Measurements from ENCODE around the gene BBX. TPM values are rescaled to one million over a fixed set of nuclear protein-coding genes. Genes with fewer than 3 reads are reported as not detected.

Gene BBX
- total RNA-seq, 1 donor from 2014 or later, result 156 TPM

DNA sequence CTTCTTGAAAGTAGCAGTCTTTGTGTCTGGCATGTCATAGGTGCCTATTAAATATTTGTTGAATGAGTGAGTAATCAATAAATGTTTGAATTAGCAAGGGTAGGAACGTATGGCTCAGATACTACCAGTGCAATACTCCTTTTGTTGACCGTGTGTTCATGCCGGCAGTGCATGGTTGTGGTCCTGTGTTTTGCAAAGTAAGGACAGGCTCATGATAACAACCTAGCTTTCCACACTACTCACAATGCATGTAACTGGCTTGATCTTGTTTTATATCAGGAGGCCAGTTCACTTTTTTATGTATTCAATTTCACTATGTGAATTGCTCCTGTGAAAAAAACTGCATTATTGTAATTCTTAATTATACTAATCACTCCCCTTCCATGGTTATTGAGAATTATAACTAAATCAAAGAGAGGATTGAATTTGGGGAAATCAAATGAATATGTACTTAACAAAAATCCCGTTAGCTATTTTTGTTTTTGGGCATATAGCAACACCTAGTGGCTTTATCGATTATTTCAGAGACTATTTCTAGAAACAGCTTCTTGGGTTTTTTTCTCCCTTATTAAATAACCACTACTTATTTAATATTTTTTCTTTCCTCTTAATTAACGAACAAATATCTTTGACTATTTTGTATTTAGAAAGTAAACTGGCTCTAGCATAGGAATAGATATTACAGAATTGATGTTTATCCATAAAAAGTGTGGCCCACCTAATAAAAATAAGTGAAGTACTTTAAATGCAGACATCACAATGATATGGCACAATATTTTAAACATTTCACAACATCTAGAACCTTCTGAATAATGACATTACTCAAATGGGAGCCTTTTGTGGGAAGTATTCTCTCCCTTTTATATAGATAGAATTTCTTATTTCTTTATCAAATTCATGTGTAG is 218.5 kb downstream of the BBX start:
- DNase-seq (ENCODE audit: low spot score), result peak; percentile 49

DNA sequence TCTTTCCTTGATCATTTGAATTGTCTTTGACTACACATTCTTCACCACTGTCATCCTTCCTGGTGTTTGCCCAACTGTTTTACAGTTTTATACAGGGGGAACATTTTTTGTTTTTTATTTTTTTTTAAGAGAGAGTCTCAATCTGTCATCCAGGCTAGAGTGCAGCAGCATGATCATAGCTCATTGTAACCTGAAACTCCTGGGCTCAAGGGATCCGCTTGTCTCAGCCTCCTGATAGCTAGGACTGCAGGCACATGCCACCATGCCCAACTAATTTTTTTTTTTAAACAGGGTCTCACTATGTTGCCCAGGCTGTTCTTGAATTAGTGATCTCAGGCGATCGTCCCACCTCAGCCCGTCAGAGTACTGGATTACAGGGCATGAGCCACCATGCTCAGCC is 222.6 kb downstream of the BBX start:
- no peak for DNase-seq (ENCODE audit: low spot score)

DNA sequence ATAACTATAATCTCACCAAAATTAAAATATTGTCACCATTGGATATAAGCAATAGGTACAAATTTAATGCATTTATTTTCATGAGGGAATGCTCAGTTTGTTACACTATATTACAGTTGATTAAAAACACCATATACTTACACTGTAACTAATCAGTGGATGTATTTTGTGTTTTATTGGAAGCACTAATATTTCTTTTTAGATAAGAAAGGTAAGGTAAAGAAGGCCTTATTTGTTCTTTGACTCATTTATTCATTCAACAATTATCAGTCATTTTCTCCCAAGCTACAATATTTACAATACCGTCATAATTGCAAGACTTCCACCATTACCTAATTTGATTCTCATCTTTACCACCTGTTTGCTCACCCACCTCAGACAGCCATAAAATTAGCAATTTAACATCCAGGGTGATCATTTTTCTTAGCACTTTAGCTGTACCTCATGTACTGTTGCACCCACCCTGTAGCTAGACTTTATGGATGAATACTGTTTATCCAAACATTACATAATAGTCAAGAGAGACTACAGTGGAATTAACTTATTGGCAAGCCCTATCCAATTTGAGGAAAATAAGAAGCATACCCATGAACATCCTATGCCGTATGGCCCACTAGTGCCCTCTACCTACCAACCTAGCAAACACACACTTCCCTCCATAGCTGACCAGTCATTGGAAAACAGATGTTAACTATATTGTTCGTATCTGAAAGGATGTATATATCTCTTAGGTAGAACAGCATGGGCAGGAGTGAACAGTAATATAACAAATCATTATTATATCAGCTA is 229.6 kb downstream of the BBX start:
- peak; percentile 14 for DNase-seq (ENCODE audit: low spot score)

DNA sequence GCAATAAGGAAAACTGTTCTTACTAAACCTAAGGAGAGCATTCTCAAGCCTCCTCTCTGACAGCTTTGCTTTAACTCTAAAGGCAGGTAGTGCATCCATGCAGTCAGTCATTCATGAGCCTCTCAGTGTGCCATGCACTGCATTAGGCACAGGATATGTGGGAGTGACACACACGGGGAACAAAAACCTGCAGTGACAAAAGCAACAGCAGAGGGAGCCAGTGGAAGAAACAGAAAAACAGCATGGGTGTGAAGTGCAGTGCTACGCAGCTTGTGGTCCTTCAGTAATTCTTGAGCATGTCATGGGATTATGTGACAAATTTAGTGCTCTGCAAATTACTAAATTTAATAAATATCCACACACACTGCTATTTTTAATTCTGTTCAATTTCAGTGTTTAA is 230.7 kb downstream of the BBX start:
- peak; percentile 40 for DNase-seq (ENCODE audit: low spot score)

DNA sequence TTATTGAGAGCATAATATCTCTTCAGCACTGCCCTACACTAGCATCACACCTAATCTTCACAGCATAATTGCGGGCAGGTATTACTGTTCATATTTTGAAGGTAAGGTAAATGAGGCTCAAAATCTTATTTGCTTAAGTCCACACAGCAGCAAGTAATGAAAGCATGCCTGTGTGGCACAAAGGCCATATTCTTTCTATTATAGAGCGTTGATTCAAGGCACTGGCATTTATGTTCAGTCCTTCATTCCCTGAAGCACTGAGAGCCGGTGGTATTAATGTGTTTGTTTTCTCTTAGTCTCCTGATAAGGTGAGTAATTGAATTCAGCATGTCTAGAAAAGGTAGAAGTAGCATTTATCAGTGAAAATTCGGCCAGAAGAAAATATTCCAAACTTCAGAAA is 231.2 kb downstream of the BBX start:
- no peak for DNase-seq (ENCODE audit: low spot score)

DNA sequence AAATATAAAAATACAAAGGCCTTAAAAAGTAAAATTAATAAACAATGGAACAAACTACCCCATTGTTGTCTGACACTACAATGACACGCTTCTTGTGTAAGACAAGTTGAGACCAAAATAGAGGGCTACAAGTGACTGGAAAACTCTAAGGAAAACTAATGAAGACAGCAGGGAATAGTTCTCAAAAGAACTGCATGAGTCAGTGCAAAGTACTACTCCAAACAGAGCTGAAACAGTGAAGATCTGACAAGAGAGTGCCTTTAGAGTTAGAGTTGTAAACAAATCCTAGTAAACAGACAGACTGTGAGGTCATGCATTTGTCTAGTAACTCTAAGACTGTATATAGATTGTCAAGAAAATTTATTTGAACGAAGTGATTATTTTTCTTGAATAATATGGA is 233.9 kb downstream of the BBX start:
- DNase-seq (ENCODE audit: low spot score), result no peak

DNA sequence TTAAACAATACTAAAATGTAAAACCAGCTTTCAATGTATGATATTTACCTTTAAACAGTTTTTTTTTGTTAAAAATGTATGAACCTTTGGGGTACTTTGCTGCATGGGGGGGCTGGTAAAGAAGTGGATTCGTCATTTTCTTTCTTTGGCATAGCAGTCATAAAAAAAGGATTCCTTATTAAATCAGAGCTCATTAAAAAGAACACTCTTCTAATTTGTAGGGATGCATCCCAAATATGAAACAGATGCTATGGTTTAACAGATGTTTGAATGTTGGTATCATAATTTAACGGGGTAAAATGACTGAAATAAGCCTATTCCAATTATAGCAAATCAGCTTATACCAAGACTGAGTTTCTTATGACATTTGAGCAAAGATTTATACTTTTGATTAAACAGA is 234.4 kb downstream of the BBX start:
- no peak for DNase-seq (ENCODE audit: low spot score)

DNA sequence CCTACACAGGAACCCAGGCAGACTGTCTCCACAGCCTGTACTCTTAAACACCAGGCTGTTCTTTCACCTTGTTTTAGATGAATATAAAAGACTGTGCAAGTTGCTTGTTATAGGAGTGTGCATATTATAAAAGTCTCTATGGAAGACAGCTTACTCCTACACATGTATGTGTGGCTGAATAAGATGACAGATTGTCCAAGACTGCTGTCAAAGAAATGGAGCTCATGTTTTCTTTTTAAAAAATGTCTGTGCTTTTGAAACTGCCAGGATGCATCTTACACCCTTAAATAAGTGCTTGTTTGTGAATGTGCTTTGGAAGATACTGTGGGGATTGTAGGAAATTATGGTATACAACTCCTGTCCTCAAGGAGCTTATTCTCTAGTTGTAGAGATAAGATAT is 237.4 kb downstream of the BBX start:
- DNase-seq (ENCODE audit: low spot score), result no peak

DNA sequence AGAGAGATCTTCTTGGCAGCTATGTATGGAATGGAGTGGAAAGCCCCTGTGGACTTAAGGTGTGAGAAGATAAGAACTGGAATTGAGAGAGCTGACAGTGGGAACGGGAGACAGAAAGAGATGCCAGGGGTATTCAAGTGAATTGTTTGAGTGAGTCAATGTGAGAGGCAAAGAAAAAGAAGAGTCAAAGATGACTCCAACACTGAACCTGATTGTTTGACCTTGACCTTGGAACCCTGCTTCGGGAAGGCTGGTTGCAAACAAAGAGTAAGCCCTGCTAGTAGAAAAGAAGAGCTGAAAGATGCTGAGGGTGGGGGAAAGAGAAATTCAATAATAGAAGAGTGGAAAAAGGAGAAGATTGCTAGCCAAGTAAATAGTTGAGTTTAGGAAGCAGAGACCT is 238.6 kb downstream of the BBX start:
- DNase-seq (ENCODE audit: low spot score), result no peak

DNA sequence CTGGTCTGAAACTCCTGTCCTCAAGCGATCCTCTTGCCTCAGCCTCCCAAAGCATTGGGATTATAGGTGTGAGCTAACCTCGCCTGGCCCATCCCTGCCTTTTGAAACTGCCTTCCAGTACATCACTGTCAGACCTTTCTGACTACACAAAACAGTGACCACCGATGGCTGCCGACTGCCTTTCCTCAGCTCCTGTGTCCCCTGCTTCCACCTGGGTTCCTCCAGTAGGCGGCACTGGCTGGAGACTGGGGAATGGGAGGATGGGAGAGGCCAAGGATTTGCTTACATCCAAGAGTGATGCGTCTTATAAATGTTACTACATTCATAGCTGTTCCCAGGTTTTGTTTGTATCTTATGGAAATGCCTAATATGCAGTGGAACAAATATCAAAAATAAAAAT is 242.8 kb downstream of the BBX start:
- no peak for DNase-seq (ENCODE audit: low spot score)

DNA sequence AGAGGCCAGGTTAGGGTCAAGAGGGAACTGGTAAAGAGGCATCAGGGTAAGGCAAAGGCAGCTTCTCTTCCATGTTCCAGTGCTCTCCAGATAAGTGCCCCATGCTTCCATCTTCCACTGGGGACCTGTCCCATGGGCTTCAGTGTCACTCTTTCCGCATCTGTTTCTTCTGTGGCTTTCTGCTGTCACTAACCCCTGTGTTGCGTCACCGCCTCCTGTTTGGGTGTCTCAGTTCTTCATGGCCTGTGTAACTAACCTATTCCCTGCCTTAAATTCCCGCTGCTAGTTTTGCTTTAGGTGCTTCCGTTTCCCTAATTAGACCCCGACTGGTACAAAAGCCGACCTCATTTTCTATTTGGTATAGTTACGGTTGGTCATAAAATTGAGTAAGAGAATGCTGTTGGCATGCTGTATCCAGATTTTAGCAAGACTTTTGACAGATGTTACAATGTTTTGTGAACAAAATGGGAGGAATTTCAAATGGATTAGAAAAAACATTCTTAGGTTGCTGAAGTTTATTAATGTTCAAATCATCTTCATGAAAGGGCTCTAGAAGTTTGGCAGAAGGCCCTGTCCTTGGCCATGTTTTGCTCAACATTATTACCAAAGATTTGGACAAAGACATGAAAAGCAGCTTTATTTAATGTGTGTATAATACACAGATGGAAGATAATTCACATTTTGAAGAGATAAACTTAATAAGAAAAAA is 245.3 kb downstream of the BBX start:
- peak; percentile 92 for DNase-seq (ENCODE audit: low spot score)

DNA sequence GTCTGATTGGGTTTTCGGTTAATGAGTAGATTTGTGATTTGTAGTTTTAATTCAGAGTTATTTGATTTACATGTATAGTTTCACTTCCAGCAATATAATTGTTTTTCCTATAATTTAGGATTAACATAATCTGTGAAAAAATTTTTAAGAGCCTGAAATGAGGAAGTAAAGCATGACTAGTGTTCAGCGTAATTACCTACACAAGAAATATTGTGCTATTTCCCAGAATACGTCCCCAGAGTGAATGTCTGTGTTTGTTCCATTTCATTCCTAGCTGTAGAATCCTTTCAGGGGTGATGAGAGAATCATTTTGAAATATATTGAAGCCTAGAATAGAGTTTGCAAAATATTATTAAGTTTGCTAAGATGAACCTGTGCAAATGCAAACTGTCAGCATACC is 247.1 kb downstream of the BBX start:
- DNase-seq (ENCODE audit: low spot score), result no peak

DNA sequence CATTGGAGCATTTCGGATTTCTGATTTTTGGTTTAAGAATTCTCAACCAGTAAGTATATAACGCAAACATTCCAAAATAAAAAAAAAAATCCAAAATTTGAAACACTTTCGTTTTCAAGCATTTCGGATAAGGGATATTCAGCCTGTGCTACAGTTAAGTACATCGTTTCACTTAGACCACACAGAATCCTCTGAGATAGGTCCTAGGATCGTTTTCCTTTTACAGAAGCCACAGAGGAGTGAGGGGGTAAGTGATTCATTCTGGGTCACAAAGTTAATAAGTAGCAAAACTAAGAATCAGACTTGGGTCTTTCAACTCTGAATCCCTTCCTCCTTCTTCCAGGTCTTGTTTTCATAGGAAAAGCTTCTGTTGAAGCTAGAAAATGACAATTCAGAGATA is 249.3 kb downstream of the BBX start:
- DNase-seq (ENCODE audit: low spot score), result no peak

DNA sequence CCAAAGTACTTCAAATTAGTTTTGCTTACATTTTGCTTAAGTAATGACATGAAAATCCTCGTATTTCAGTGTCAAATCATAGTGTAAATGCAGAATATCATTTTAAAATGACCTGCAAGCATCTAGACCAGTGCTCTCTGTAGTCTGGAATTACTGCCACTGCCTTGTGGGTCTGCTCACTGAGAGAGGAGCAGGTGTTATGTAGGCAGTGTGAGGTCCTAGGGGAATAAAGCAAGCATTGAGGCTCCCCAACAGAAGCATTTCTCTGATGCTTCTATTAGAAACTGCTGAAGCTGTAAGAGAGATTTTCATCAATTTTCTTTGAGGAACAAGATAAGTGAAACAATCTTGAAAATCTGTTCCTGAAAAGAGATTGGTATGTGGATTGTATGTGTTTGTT is 253.2 kb downstream of the BBX start:
- DNase-seq (ENCODE audit: low spot score), result no peak

DNA sequence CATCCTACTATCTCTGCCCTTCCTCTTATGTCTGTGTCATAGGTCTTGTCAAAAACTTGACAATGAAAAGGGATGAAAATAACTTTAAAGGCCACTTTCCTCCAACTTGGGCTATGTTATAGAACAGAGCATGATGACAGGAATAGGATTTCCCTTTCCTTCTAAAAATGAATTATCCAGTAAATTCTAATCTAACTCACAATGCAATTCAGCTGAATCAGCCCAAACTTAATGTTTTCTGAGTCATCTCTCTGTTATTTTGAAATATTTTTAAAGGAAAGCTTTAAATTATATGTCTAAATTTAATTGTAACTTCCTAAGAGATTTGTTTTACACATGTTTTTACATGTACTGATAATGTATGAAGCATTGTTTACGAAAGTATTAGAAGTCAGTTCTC is 258.5 kb downstream of the BBX start:
- peak; percentile 63 for DNase-seq (ENCODE audit: low spot score)

DNA sequence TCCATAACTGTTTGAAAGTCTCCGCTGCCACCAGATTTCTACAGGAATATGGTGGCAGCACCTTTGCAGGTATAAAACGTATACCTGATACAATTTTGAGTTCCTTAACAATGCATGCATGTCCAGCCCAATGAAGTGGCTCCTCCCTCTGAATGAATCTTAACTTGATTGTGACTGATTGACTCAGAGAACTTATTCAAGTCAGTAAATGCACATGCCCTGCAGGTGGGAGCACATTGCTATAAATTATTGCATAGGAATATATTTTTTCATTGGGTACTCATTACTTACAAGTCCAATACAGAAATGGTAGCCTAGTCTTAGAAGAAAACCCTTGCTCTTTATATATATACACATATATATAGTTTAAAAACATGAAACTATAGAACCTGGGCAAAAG is 259.3 kb downstream of the BBX start:
- no peak for DNase-seq (ENCODE audit: low spot score)

DNA sequence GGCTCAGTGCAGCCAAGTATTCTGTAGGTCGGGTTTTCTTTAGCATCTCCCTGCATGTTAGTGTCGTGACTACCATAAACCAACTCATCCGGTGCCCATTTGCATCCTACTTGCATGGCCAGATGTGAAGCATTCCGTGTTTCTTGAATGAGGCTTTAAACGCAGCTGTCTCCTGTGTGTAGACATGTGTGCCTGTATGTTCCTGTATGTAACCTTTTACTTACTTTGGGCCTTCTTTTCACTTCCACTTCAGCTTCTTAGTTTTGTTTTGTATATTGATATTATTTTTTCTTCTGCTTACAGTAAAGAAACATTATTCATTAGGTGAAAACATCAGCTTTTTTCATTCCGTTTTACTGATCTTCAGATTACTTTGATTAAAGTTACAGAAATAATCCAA is 267.9 kb downstream of the BBX start:
- DNase-seq (ENCODE audit: low spot score), result no peak

DNA sequence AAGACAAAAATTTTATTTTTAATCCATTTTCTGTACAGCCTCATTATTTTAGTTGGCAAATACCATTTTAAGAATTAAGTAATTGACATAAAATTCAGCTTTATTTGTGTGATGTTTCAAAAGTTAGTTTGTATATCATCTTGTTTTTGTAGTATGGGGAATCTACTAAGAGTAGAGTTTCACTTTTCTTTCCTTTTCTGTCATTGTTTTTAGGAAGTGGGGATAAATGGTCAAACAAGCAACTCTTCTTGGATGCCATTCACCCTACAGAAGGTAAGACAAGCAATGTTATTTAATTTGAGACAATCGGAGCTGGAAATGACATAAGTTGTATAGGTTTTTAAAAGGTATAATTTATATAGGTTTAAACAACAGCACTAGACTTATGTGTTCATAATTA is 268.3 kb downstream of the BBX start:
- DNase-seq (ENCODE audit: low spot score), result no peak

DNA sequence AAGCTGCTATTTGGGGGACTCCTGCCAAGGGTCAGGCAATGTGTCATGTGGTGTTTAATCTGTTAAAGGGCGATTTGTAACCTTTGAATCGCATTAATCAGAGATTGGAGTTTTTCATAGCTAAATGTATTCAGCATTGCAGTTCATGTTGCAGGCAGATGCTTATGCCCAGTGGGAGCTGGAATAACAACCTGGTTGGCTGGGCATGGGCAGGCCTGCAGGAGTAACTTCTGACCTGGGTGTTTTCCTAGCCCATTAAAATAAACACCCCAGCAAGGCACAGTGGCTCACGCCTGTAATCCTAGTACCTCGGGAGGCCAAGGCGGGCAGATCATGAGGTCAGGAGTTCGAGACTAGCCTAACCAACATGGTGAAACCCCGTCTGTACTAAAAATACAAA is 268.7 kb downstream of the BBX start:
- no peak for DNase-seq (ENCODE audit: low spot score)

DNA sequence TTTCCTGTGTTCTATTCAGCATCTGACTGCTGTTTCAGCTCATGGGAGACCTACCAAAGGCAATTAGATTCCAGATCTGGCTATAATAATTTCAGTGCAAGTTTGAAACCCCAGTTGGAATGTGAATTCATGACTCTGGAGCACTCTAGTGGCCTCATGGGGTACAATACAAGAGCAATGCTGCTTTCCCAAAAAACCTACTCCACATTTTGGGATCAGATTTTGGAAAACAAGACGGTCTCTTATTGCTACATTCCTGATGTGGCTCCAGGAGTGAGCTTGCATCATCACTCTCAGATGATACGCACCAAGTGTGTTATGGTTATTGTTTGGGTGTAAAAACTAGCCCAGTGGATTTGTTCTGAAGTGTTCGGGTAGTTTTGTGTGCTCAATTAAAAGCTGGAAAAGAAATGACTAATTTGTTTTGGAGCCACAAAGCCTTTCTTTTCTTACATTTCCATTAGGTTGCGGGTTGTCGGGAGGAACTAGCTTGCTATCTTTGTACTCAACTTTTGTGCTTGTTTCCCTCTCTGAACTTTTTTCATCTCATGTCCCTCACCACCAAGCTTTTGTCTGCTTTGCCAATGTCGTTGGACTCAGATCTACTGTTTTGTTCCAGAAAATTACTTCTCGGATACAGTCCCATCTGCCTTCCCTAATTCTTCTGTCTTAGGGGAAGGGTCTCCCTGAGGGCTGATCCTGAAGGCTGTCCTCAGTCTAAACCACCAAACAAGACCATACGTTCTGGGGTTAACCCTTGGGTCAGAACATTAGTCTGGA is 272.1 kb downstream of the BBX start:
- no peak for DNase-seq (ENCODE audit: low spot score)

DNA sequence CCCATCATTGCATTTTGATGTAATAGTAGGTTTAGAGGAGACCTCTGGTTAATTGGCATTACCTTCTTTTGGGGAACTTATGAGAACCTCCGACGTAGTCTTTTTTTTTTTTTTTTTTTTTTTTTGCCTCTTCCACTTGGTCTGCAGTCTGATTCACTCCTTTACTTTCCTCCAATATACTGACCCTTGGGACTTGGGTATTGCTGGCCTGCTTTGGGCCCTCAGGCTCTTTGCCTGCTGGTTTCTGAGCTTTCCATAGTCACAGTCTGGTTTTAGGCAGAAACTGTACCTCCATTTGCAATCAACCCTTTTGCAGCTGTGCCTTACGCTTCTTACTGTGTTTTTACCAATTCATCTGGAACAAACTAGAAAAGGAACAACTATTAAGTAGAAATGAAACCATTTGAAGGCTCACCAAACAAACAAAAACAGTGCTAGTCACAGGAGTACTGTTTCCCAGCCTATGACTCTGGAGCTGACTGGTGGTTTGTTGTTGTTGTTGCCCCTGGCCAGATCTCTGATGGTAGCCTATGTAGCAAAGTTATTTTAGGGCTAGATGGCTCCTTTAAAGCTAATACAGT is 272.8 kb downstream of the BBX start:
- DNase-seq (ENCODE audit: low spot score), result no peak

Measured in umbilical cord (tissue), 2 donors.